HG02970 (cell line): ENCODE results near the gene VPS50.

Experiments used
- ATAC-seq: cut with Tn5 transposase; IDR thresholded peaks from one replicate; pipeline ENCODE4 v1.9.1; 2021; ENCODE audit warnings: mild to moderate bottlenecking, moderate library complexity, moderate number of reproducible peaks; ENCODE audit not compliant: unreplicated experiment, low FRiP score

The VPS50 gene, protein sequence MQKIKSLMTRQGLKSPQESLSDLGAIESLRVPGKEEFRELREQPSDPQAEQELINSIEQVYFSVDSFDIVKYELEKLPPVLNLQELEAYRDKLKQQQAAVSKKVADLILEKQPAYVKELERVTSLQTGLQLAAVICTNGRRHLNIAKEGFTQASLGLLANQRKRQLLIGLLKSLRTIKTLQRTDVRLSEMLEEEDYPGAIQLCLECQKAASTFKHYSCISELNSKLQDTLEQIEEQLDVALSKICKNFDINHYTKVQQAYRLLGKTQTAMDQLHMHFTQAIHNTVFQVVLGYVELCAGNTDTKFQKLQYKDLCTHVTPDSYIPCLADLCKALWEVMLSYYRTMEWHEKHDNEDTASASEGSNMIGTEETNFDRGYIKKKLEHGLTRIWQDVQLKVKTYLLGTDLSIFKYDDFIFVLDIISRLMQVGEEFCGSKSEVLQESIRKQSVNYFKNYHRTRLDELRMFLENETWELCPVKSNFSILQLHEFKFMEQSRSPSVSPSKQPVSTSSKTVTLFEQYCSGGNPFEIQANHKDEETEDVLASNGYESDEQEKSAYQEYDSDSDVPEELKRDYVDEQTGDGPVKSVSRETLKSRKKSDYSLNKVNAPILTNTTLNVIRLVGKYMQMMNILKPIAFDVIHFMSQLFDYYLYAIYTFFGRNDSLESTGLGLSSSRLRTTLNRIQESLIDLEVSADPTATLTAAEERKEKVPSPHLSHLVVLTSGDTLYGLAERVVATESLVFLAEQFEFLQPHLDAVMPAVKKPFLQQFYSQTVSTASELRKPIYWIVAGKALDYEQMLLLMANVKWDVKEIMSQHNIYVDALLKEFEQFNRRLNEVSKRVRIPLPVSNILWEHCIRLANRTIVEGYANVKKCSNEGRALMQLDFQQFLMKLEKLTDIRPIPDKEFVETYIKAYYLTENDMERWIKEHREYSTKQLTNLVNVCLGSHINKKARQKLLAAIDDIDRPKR

DNA sequence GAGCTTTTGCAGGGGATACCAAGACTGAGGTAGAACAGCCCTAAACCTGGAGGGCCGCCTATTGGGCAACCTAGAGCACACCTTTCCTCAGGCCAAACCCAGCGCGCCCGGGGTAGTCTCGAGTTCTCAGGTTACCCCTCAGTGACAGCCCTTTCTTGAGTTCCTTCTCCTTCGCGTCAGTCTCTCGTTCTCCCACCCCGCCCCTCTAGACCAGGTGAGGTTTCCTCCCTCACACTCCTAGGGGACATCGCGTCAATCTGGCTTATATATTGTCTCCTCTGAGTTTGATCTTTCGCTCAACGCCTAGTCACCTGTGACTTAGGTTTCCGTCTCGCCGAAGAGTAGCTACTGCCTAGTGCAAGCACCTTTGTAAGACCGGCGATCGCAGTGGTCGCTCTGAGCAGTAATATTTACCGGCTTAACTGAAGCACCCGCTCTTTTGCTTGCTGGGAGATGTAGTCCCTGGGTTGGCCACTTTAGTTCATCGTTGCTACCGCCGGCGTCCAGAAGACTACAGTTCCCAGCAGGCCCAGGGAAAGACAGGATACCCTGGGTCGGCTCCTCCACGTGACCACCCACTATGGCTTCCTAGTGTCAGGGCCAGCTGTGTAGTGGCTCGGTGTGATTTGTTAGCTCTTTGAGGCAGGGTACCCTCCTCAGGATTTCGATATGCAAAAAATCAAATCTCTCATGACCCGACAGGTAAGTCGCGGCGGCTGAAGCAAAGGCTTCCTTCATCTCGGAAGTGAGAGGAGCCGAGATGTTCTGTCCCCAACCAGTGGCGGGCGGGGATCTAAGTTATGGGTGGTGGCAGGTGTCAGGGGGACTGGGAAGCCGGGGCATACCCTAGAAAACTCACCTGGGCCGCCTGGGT is at the start of gene VPS50:
Gene VPS50 (plus strand): TSS at position 568 of the 874 bp plus-strand sequence. CDS start 102 bp downstream, at position 670.
- ATAC-seq: peak; percentile 100

GRCh38 chr7:93185303-93186027 is 46.7 kb upstream of the VPS50 start:
- no peak for ATAC-seq

GRCh38 chr7:93188870-93189634 is 43.1 kb upstream of the VPS50 start:
- no peak for ATAC-seq

- no peak for ATAC-seq
Measured at GRCh38 chr7:93194386-93194785, 37.8 kb upstream of the VPS50 start.

DNA sequence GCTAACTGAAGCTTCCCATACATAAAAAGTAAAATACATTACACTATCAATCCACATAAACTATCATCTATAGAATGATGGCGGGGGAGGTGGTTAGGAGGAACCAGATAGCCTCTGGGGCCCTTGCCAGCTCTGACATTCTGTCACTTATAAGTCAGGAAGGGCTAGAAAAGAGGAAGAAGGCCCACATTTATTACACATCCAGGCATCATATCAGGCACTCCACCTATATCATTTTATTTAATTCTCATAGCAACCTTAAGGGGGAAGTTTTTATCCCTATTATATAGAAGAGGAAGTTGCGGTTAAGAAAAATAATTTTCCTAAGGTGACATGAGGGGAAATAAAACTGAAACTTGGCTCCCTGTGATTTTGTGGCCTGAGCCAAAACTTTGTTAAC is 35.8 kb upstream of the VPS50 start:
- ATAC-seq: no peak

GRCh38 chr7:93198472-93198871 is 33.7 kb upstream of the VPS50 start:
- ATAC-seq: no peak

DNA sequence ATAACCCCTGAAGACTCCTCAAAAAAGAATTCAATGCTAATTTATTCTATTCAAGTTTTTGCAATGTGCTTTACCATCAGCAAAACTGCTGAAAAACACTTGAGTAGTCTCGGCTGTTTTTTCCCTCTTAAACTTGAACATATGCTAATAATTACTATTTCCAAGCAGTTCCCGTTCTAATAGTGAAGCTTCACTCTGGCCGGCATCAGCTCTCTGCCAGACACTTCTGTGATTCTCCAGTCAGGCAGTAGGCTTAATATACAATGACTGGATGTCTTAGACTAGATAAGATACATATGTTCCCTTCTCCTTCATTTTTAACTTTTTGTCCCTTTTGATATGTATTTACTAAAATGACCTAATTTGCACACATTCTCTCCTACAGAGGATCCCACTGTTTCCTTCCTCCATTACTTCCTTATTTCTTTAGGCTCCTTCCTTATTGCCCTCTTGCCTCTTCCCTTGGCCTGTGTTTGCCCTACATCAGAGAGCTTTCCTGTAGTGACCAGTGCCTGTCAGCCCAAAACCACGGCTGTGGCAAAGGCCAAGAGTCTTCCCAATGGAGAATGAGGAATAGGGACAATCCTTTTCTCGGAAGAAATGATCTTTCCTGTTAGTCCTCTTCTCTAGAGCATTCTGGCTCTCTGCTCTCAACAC is 29.4 kb upstream of the VPS50 start:
- no peak for ATAC-seq

- no peak for ATAC-seq
Measured at GRCh38 chr7:93203496-93203895, 28.7 kb upstream of the VPS50 start.

DNA sequence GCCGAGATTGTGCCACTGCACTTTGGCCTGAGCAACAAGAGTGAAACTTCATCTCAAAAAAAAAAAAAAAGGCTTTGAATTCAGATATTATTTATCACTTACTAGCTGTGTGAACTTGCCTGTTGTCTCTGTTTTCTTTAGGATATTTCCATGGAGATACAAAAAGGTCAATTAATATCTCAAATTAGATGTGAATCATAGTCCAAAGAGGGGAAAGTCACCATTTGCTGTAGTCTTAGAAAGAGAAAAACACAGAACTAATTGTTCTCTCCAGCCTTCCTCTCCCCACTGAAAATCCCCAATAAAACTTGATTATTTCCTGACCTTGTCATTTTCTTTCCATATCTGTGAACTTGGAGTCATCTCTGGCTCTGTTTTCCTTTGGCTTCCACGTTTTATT is 27.1 kb upstream of the VPS50 start:
- ATAC-seq: no peak

- no peak for ATAC-seq
Measured at GRCh38 chr7:93211228-93211818, 20.8 kb upstream of the VPS50 start.

DNA sequence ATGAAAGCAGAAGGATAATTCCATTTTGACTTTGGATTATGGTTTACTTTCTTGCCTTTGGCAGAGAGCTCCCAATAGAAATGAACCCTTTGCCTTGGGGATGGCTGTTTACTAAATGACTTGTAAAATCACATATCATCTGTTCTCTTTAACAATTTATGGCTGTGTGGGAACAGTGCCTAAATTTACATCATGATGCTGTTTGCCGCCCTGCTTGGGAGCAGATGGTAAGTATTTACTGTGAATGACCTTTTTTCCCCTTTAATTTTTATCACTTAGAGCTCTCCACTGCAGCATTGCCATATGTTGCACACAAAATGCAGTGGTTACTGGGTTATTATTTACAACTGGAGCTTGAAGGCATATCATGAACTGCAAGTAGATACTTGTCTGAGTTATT is 19.3 kb upstream of the VPS50 start:
- ATAC-seq: no peak

DNA sequence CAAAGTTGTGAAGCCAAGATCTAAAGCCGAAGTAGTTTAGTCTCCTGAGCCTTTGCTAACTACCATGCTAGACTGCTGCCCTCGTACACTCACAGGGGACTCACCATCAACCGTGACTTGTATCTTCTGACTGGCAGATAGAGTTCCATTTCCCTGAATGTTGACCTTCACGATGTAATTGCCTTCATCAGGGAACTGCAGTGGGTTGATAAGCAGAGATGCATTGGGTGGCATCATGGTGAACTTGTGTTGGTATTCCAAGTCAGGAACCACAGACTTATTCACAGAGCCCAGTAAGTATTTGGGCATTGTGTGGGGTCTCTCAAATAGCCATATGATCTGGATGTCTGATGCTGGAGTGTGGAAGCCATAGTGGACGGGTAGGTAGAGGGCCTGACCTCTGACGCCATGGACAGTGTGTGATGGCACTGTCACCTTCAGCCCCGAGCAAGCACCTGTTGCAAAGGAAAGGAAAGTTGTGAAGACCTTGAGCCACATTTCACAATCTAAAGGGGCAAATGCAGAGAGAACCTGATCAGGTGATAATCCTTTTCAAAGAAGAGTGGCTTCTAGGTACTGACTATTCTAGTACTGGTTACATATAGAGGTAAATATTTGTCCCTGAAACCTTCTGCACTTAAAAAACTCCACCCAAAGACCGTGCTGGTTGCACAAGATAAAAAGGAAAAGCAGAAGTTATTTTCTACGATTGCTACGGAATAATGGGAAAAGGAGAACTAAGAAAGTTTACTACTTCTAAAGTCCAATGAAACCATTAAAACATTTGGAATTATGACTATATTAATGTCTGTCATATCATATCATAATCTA is 13.0 kb upstream of the VPS50 start:
- ATAC-seq: no peak

- no peak for ATAC-seq
Measured at GRCh38 chr7:93219868-93220267, 12.3 kb upstream of the VPS50 start.

DNA sequence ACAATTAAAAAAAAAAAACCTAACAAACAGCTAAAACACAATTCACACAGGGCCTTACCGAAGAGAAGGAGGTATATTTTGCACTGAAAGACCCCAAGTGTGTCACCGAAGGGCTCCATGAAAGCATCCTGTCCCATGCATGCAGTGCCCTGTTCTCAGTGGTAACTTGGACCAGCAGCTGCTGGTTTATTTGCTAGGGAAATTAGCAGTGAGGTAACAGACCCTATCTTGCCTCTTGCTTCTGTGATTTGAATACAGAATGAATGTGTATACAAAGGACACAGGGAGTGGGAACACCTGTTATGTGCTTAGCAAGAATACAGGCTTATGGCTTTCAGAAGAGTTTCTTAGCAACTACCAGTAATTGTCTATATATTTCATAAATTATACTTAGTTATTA is 5.9 kb upstream of the VPS50 start, which contains the start of gene HEPACAM2:
Gene HEPACAM2 (minus strand): TSS at position 160 of the 400 bp plus-strand sequence.
- ATAC-seq: no peak

- no peak for ATAC-seq
Measured at GRCh38 chr7:93228302-93228701, 3.9 kb upstream of the VPS50 start.

- no peak for ATAC-seq
Measured at GRCh38 chr7:93231259-93231658, 907 bp upstream of the VPS50 start.

DNA sequence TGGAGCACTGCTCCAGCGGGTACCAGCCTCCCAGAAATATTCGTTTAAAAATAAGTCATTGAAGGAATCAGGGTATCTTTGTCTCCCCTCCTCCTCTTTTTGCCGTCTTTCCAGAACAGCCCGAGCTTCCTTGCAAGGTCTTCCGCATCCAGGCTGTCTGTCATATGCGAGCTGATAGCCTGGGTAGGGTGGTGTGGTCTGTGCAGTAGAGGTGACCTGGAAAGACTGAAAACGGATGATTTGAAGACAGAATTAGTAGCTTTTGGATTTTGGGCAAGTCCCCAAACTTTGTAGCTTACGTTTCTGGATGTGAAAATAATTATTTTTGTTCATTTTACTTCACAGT is 480 bp downstream of the VPS50 start:
- no peak for ATAC-seq
